Mesodermal cell (in vitro differentiated cells): ENCODE data around the gene OR52B4. TPM values are rescaled to one million over a fixed set of nuclear protein-coding genes. Genes with fewer than 3 reads are reported as not detected.
A peak's percentile ranks its signal among the peaks of the same experiment; 100 is the strongest.
"Not testable (repeated sequence)": the region's sequence is repeated elsewhere in the genome, so short reads cannot be mapped to it uniquely, and the experiment has no call there.

Source experiments
- H3K27ac ChIP-seq: 2 replicates; pipeline ENCODE4 v1.7.0; 2013; ENCODE audit warnings: mild to moderate bottlenecking, low read depth, low read length, moderate library complexity; ENCODE audit not compliant: severe bottlenecking
- H3K36me3 ChIP-seq: 2 replicates; pipeline ENCODE4 v1.7.1; 2013; ENCODE audit warnings: mild to moderate bottlenecking, low read length, moderate library complexity; ENCODE audit not compliant: control insufficient read depth, insufficient read depth
- H3K4me1 ChIP-seq: one replicate; pipeline ENCODE4 v1.7.1; 2013; ENCODE audit warnings: mild to moderate bottlenecking, low read length; ENCODE audit not compliant: insufficient read depth, control insufficient read depth, poor library complexity, severe bottlenecking
- H3K4me3 ChIP-seq: 2 replicates; pipeline ENCODE4 v1.7.0; 2013; ENCODE audit warnings: low read length, control low read depth, mild to moderate bottlenecking; ENCODE audit not compliant: insufficient read depth, poor library complexity, severe bottlenecking; ENCODE audit errors: extremely low read depth
- H3K9me3 ChIP-seq: 2 replicates; pipeline ENCODE4 v1.7.1; 2013; ENCODE audit warnings: mild to moderate bottlenecking, low read length, moderate library complexity; ENCODE audit not compliant: control insufficient read depth
- WGBS, 2 experiments: methylation state at CpG; one replicate each; pipeline ENCODE4 v1.1.5; 2013; ENCODE audit warnings: missing lambda C conversion rate in 2 of 2; ENCODE audit not compliant: insufficient coverage in 2 of 2; 5-methylcytosine and 5-hydroxymethylcytosine counted together
- polyA plus RNA-seq, 2 experiments: library from polyadenylated mRNA; stranded (reverse); fragments of 50-300 nt; gene quantifications; one replicate each; pipeline ENCODE4 v1.2.3, GENCODE V29; 2013

Gene OR52B4
- not detected for polyA plus RNA-seq (2013, experiment 1 of 2)
- not detected for polyA plus RNA-seq (2013, experiment 2 of 2)

- Histone ChIP-seq H3K4me3 (no peak within 1 kb of the TSS), H3K27ac (no peak within 1 kb of the TSS), H3K9me3 (no peaks in the 10 kb centered on the region), H3K36me3 (no peaks in the 10 kb centered on the region), H3K4me1 (no peaks in the 10 kb centered on the region)
- 90% methylated on average over 2 of the region's 4 CpGs for WGBS, 2 experiments
These were observed at the start of gene OR52B4 for GRCh38 chr11:4368286-4368685. OR52B4 (minus strand) TSS chr11:4368386; CDS start chr11:4368295, 91 bp downstream.

DNA sequence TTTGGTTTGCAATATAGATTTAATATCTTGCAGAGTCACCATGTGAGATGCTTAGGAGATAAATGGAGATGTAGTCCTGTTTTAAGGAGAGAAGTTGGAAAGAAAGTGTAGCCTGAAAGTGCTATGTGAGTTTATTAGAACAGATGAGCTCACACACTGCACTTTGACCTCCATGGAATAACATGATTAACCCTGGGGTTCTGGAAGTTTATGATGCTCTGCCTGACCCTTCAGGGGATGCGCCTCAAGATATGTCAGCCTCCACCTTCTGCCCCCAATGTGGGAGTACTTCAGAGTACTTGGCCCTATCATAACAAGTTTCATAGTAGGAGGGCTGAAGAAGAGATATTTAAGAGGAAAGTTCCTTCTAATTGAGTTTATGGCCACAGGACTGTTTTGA, 48.6 kb upstream of the OR52B4 start:
- Histone ChIP-seq H3K36me3 (no peaks in the 10 kb centered on the region), H3K4me3 (no peak overlapping the region), H3K9me3 (no peaks in the 10 kb centered on the region), H3K27ac (no peak overlapping the region), H3K4me1 (no peaks in the 10 kb centered on the region)
- whole genome bisulfite sequencing, 2 experiments = 100% methylated on average over 1 of the region's 1 CpG; no CpG with 5 or more reads in 1 of the 2 experiments

DNA sequence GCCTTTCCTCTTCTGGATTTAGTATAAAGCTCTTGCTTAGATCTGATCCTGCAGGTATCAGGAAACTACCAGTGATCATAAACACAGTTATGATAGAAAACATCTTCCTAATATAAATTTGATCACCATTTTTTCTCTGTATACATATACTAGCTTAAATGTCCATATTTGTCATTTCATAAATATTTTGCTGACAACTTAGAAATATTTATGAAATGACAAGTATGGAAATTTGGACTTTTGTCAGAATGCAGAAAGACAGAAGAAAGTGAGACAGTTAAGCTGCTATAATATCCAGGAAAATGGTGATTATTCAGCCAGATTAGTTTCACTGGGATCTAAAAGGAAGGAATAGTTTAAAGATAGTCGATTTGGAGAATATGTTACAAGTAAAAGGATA, 48.1 kb upstream of the OR52B4 start:
- no peaks in the 10 kb centered on the region for H3K36me3 ChIP-seq
- no peak overlapping the region for H3K4me3 ChIP-seq
- 44 to 64% methylated on average over 1 of the region's 1 CpG for WGBS, 2 experiments
- H3K27ac ChIP-seq = no peak overlapping the region
- no peaks in the 10 kb centered on the region for H3K9me3 ChIP-seq
- no peaks in the 10 kb centered on the region for H3K4me1 ChIP-seq

- not testable (repeated sequence) for H3K27ac ChIP-seq, H3K4me3 ChIP-seq, H3K9me3 ChIP-seq, H3K36me3 ChIP-seq, H3K4me1 ChIP-seq
- WGBS, 2 experiments = 73 to 100% methylated on average over 1 to 2 of the region's 6 CpGs
These were observed 38.0 kb upstream of the OR52B4 start for GRCh38 chr11:4406206-4406605.

GRCh38 chr11:4393858-4394223, 25.7 kb upstream of the OR52B4 start:
- Histone ChIP-seq H3K36me3 (peaks cover 15% of the 10 kb centered on the region), H3K9me3 (no peaks in the 10 kb centered on the region), H3K27ac (no peak overlapping the region), H3K4me1 (no peaks in the 10 kb centered on the region), H3K4me3 (peak overlapping the region; percentile 66)
- 0 to 86% methylated on average over 1 to 2 of the region's 11 CpGs for WGBS, 2 experiments

GRCh38 chr11:4393209-4393857, 25.1 kb upstream of the OR52B4 start, which contains the start of gene TRIM21:
TRIM21 (minus strand) TSS chr11:4393702; CDS start chr11:4390409, 3,293 bp downstream.
- 4 to 16% methylated on average over 4 to 6 of the region's 13 CpGs for WGBS, 2 experiments
- Histone ChIP-seq H3K4me3 (peak within 1 kb of the TSS; percentile 66), H3K4me1 (no peaks in the 10 kb centered on the region), H3K36me3 (peaks cover 20% of the 10 kb centered on the region), H3K27ac (no peak within 1 kb of the TSS), H3K9me3 (no peaks in the 10 kb centered on the region)

GRCh38 chr11:4388221-4388620, 20.0 kb upstream of the OR52B4 start:
- no peak overlapping the region for H3K4me3 ChIP-seq
- 91 to 93% methylated on average over 1 of the region's 2 CpGs for WGBS, 2 experiments
- no peak overlapping the region for H3K27ac ChIP-seq
- H3K36me3 ChIP-seq = peaks cover 31% of the 10 kb centered on the region
- H3K9me3 ChIP-seq = no peaks in the 10 kb centered on the region
- no peaks in the 10 kb centered on the region for H3K4me1 ChIP-seq

- Histone ChIP-seq H3K9me3 (no peaks in the 10 kb centered on the region), H3K36me3 (peaks cover 31% of the 10 kb centered on the region), H3K27ac (no peak overlapping the region), H3K4me3 (no peak overlapping the region), H3K4me1 (no peaks in the 10 kb centered on the region)
- WGBS, 2 experiments = 80 to 100% methylated on average over 1 of the region's 3 CpGs
These were observed 18.0 kb upstream of the OR52B4 start for GRCh38 chr11:4385978-4386740.

- Histone ChIP-seq H3K36me3 (peaks cover 9% of the 10 kb centered on the region), H3K9me3 (no peaks in the 10 kb centered on the region), H3K4me3 (no peak overlapping the region), H3K27ac (no peak overlapping the region), H3K4me1 (no peaks in the 10 kb centered on the region)
- no CpG with 5 or more reads among the region's 2 CpGs for whole genome bisulfite sequencing, 2 experiments
These were observed 13.7 kb upstream of the OR52B4 start for GRCh38 chr11:4381901-4382300.

DNA sequence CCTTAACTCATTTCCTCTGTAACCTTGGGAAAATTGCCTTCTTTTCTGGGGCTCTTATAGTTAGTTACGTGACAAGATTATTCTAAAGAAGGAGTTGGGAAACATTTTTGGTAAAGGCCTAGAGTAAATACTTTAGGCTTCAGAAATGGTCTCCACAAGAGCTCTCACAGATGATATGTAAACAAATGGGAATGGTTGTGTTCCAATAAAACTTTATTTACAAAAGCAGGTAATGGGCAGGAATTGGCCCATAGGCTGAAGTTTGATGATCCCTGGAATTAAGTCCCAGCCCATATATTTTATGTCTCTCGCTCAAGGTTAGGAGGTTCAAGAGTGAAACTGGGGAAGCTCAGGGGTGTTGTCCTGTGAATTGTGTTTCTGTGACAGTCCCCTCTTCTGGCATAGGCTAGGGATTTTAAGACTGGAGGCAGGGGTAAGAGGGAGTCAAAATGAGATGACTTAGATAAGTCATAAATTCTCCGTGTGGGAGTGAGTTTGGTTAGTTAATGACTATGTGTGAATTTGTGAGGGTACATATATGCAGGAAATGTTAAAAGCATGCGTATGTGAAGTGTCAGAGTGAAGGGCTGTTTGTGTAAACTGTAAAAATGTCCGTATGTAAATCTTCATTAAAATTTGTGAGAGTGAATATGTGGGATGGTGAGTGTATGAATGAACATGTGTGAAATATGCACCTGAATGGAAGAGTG, 7.4 kb upstream of the OR52B4 start:
- Histone ChIP-seq H3K9me3 (no peaks in the 10 kb centered on the region), H3K4me3 (no peak overlapping the region), H3K4me1 (no peaks in the 10 kb centered on the region), H3K27ac (no peak overlapping the region), H3K36me3 (no peaks in the 10 kb centered on the region)
- 85 to 93% methylated on average over 4 to 5 of the region's 5 CpGs for WGBS, 2 experiments
